ENCODE results near the gene AASDHPPT.

Gene AASDHPPT

DNA sequence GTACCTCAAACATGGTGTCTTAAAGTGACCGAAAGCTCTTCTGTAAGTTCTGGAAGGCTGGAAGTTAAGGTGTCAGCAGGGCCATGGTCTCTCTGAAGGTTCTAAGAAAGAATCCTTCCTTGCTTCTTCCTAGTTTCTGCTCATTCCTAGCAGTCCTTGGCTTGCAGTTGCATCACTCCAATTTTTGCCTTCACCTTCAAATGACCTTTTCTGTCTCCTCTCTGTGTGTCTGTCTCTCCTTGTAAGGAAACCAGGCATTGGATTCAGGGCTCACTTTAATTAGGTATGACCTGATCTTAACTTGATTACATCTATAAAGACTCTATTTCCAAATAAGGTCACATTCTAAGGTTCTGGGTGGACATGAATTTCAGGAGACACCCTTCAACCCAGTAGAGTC is 8.7 kb downstream of the AASDHPPT start:
- no peak for DNase-seq (ENCODE audit: low spot score)

DNA sequence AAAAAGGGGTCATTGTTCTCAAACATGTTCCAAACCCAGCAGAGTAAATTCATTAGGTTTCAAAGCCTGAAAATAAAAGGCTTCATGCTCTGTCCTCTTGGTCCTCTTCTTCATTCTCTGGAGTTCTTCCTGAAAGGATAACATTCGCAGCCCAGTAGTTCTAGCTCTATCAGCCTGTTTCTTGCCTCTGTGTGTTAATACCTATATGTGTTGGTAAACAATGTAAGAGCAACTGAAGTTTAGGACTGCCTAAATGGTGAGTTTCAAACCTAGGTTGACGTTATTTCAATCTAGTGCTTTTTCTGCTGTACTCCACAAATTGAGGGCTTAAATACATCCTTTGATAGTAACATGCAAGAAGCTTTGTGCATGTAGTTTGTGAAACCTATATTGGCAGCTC is 9.4 kb downstream of the AASDHPPT start:
- DNase-seq (ENCODE audit: low spot score) = no peak

DNA sequence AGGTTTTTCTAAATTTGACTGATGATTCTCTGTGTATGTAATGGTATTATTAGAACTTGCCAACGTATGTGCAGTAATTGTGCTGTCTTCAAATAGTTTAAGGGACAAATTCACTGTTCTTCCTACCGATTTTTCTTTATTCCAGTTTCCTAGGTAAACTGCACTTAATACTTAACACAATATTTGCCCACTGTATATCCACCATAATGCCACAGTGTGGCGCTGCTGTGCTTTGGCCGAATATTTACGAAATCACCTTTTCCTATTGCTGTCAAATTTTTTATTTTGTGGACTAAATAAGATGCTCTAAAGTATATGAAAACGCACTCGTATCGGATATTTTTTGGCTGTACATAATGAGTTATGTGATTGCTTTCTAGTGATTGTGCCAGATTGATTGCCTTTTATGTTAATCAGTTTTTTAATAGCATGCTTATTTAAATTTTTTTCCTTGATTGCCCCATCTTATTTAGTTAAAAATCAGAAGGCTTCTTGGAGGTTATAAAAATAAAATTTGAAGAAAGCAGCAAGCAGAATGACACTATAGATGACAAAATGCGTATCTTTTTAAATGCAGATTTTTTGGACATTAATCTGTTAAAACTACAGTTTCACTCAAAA is 10.5 kb downstream of the AASDHPPT start:
- no peak for DNase-seq (ENCODE audit: low spot score)

DNA sequence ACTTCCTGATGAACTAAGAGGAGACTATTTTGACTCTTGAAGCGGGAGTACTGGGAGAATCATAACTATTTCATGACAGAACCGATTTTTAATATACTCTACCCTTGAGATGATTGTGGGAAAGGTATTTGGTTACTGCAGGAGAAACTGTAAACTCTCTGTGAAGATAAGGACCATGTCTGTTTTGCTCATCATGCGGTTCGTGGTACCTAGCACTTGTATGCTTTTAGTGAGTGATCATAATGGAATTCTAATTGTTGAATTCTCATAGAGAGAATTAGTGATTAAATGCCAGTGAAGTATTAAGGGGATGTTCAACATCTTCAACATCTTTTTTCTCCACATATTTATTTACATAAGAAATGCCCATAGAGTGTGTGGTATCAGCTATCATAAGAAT is 11.4 kb downstream of the AASDHPPT start:
- DNase-seq (ENCODE audit: low spot score) = no peak

DNA sequence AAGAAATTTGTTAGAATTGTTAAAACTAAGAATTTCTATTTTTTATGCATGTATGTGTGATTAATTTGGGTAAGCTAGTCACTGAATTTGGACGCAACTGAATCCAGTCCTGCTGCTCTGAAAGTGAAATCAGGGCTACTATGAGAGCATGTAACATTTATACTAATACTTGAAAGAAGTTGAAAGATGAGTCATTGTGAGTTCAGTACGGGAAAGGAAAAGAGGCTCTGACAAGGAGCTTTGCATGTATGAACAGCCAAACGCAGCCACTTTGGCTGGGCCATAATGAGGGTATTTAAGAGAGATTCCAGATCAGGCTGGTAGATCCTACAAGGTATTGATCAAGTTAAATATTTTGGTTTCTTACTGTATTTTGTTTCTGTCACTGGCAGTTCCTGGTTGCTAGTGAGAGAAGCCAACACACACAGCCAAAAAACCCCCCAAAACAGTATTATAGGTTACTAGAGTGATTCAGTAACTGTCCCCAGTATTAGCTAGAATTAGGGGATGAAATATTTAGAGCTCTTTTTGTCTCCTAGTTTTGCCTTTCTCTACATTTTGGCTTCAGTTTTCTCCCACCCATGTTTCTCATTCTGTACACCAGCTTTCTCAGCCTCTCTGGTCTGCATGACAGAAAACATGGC is 14.1 kb downstream of the AASDHPPT start:
- DNase-seq (ENCODE audit: low spot score) = no peak

DNA sequence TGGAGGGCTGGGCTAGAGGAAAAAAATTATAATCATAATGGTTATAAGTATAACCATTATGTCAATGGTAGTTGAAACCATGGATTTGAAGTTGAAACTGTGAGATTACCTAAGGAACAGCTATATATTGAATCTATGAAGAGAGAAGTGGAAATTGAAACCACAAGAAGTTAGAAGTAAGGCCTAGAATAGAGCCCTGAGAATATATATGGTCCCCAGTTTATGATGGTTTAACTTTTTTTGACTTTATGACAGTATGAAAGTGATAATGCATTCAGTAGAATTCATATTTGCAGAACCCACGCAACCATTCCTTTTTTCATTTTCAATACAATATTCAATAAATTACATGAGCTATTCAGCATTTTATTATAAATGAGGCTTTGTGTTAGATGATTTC is 15.0 kb downstream of the AASDHPPT start:
- no peak for DNase-seq (ENCODE audit: low spot score)

DNA sequence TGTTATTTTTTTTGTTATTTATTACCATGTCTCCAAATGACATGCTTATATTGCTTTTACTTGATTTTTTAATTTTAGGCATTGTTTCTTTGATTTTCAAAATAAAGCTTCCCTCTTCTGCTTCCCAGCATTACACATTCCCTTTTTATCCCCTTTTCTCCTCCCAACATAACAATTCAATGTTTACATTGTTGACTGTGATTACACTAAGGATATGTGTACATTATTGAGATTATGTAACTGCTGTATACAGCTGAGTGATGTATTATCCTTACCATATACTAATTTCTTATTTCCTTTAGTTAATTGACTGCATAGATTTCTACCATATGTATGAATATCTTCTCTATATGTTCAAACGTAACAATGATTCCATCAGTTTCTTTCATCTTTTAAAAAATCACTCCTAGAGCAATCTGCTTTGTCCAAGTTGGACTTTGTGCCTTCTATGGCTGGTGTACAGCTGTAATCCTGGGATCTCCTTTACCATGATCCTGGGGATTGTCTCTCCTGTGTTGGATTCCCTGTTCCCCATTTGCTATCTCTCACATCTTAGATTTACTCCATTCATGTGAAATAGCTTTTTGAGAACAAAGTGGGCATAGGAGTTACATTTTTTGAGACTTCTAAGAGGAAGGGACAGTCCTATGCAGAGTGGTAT is 21.6 kb downstream of the AASDHPPT start:
- no peak for DNase-seq (ENCODE audit: low spot score)

DNA sequence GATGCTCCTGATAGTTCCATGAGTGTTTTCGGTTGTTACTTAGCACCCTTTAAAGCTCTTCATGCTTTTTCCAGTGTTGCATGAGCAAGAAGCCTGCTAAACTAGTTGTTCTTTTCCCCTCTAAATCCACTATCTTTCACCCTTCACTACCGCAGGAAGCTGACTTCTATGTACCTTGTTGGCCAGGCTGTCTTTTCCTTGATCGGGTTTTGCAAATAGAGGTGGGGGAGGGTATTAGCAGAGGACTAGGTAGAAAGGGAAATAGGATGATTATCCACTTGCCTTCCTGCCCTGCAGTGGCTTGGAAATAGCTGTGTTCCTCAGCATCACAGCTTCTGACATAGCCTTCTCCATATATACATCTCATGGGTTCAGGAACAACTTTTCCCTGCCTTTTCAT is 23.9 kb downstream of the AASDHPPT start:
- DNase-seq (ENCODE audit: low spot score) = no peak

DNA sequence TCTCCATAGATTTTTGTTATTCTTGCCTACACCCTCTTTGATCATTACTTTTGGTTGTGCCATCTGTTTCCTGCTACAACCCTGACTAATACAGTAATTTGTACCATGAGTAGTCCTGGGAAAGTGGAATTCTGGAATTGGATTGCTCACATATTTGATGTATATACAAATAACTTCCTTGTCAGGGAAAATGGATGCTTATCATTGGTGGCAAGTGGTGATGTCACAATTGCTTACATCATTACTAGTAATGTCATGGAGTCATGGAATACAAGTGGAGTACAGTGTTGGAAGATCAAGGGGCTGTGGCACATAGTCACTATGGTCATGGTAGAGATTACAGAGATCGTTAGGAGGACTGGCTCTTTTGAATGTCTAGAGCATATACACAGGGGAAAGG is 24.4 kb downstream of the AASDHPPT start:
- no peak for DNase-seq (ENCODE audit: low spot score)

DNA sequence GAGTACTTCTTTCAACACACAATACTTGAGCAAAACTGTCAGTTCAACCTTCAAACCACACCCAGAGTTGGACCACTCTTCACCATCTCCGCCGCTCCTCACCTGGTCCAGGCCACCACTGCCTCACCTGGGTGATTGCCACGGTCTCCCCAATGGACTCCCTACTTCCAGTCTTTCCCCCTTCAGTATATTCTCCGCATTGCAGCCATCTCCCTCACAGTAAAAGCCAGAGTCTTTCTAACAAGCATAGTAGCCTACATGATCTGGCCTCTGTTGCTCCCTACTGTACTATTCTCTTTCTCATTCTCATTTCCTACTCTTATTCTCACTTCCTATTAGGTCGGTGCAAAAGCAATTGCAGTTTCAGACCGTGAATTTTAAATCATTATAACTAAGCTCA is 28.5 kb downstream of the AASDHPPT start:
- DNase-seq (ENCODE audit: low spot score) = no peak

DNA sequence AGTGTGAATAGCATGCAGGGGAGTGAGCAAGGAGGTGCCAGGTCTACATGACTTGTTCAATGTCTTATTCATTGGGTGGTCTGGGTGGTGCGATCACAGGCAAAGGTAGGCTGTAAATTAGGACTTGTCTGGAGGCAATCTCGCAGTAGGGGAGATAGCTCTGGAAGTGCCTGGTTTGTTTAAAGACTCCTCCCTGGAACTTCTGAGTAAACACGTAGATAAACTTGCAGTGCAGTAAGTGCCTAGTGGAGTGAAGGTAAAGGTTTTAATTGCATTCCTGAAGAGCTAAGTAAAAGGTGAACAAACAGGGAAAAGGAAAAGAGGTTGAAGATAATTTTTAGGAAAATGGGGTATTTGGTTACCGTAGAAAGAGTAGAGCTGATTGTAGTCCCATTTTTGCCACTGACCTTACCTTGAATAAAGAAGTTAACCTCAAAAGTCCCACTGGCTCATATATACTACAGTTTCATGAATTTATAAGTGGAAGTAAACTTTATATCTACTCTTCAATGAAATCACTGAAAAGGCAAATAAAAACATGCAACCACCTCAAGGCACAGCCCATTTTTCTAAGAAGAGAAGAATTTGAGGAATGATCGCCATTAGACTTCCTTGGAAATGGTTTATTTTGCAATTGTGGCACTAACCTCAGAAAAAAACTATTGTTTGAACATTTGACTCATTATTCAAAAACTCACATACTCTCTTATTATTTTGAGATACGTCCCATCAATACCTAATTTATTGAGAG is 44.3 kb downstream of the AASDHPPT start:
- DNase-seq (ENCODE audit: low spot score) = no peak

DNA sequence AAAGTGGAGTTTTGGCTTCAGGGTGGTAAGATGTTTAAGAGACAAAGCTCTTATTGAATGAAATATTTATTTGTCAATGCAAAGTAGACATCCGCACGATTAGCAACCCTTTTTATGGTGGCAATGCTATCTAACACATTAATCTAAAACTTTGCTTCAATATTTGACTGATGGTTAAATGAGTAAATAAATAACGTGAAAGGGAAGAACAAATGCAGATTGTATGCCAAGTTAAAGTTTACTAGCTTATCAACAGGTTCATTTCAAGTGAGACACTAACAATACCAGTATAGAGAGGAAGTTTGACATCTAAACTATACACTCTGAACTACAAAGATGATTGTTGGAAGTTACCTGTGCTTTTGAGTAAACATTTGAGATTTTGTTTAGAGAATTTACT is 50.1 kb downstream of the AASDHPPT start:
- DNase-seq (ENCODE audit: low spot score) = no peak

DNA sequence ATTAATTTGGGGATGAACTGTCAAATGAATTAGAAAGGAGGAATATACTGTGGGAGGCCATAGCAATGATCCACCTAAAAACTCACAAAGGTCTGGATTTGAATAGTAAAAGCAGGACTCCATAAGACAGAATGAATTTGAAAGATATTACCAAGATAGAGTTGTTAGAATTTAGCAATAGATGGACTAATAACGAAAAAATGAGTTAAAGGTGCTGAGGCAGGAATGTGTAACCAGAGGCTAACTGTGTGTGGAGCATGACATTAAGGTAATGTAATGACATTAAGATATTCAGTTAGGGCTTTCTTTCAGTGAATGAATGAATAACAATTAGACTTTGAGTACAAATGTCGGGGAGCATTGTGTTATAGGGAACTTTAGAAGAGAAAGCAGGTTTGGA is 51.3 kb downstream of the AASDHPPT start:
- DNase-seq (ENCODE audit: low spot score) = no peak

DNA sequence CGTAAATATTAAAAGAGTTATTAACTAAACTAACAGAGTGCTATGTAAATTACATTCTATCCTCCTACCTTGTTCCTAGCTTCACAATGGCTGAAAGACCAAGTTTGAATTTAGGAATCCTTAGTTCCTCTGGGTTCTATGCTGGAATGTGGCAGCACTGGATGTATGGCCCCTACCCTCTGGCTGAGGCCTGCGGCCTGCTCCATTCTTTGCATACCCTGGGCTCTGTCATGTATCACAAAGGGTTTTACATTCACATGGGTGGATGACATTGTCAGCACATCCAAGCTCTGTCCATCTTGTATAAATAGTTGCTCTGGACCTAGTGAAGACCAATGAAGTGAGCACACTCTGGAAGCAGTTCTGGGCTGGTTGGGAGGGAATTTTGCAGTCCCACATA is 54.5 kb downstream of the AASDHPPT start:
- DNase-seq (ENCODE audit: low spot score) = no peak

DNA sequence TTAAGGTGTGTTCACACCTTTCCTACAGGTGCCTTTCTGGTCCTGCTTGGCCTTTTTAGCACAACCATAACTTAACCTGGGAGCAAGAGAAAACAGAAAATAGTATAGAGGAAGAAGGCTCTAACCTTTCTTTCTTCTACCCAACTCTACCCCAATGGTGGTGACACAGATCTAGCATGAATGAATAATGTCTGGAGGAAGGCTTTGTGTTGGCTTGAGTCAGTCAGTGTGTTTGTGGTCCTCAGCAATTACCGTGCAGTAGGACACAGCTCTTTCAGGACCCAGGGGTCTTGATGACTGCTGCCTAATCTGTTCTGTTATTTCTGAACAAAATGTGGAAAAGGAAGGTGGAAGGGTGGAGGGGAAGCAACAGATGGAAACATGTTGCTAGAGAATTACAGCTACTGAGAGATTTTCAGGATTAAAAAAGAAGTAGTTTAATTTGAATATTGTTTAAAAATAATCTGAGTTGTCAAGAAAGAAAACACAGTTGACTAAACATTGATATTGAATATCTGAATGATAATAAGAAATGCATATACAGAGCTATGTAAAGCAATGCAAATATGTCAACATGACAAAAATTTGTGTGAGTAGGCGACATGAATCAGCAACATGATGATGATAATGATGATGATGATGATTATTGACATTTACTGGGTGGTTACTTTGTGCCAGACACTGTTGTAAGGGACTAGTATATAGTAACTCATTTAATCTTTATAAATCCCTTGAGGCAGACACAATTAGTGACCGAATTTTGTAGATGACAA is 55.3 kb downstream of the AASDHPPT start:
- no peak for DNase-seq (ENCODE audit: low spot score)

DNA sequence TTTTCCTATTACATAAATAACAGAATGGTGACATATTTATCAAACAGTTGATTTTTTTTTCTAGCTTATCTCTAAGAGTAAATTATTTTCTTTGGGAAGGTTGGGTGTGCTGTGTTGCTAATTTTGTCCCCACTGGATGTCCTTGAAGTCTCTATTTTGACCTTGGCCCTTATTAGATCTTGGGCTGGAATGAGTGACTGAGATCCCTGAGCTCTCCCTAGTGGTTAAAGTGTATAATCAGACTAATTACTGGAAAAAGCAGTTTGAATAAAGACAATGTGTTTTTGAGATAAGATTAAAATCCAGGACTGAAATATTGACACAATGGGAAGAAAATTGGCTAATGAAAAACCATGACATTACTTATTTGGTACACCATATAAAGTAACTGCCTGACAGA is 56.1 kb downstream of the AASDHPPT start:
- DNase-seq (ENCODE audit: low spot score) = no peak

DNA sequence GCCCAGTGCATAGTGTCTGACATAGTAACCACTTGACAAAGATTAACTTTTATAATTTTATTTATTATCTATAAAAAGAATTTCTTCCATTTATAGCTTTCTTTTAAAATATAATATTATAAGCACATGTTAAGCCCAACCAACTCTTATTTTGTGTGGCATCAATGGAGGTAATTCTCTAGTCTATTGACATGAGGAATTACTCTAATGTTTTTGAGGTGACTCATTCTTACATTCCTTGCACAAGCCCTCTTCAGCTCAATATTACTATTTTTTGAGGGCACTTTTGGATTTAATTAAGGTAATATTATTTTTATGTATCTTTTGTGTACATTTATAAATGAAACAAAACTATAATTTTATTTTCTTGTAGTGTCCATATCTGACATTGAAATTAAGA is 59.6 kb downstream of the AASDHPPT start:
- DNase-seq (ENCODE audit: low spot score) = no peak

DNA sequence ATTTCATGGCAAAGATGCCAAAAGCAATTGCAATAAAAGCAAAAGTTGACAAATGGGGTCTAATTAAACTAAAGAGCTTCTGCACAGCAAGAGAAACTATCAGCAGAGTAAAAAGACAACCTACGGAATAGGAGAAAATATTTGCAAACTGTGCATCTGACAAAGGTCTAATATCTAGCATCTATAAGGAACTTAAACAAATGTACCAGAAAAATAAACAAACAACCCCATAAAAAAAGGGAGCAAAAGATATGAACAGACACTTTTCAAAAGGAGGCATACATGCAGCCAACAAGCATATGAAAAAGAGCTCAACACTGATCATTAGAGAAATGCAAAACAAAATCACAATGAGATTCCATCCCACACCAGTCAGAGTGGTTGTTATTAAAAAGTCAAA is 60.3 kb downstream of the AASDHPPT start:
- DNase-seq (ENCODE audit: low spot score) = no peak
